ENCODE measurements around the gene GPR75. TPM values are rescaled to one million over a fixed set of nuclear protein-coding genes. Genes with fewer than 3 reads are reported as not detected.

Gene GPR75
- total RNA-seq, 1 donor from 2014 or later = 0.21 TPM

- Histone ChIP-seq H3K36me3 (peaks cover 22 to 51% of the 10 kb centered on the region in 2 donors), H3K9me3 (no peaks in the 10 kb centered on the region), H3K4me3 (no peak overlapping the region), H3K27ac (no peak overlapping the region), H3K4me1 (no peaks in the 10 kb centered on the region), H3K27me3 (no peaks in the 10 kb centered on the region)
- no peak for TF ChIP-seq CTCF (IDR thresholded peaks at IDR 0.05)
- intact Hi-C loops (cut with DNase I) = no loop called here
- no peak for DNase-seq (ENCODE audit: low spot score in 2 of 2)
Observed at GRCh38 chr2:53880756-53881155, 21.0 kb upstream of the GPR75 start.

- no peak for TF ChIP-seq CTCF (IDR thresholded peaks at IDR 0.05)
- Histone ChIP-seq H3K36me3 (peaks cover 19 to 53% of the 10 kb centered on the region in 2 donors), H3K27me3 (no peaks in the 10 kb centered on the region), H3K27ac (no peak overlapping the region), H3K9me3 (no peaks in the 10 kb centered on the region), H3K4me1 (no peaks in the 10 kb centered on the region), H3K4me3 (no peak overlapping the region)
- intact Hi-C loops (cut with DNase I) = no loop called here
- no peak for DNase-seq (ENCODE audit: low spot score in 2 of 2)
Observed at GRCh38 chr2:53877556-53877955, 17.8 kb upstream of the GPR75 start.

- H3K4me3 ChIP-seq = no peak overlapping the region
- no peak overlapping the region for H3K27ac ChIP-seq
- H3K27me3 ChIP-seq = no peaks in the 10 kb centered on the region
- intact Hi-C loops (cut with DNase I) = no loop called here
- H3K36me3 ChIP-seq = peaks cover 19 to 48% of the 10 kb centered on the region in 2 donors
- no peak for TF ChIP-seq CTCF (IDR thresholded peaks at IDR 0.05)
- no peaks in the 10 kb centered on the region for H3K9me3 ChIP-seq
- DNase-seq (ENCODE audit: low spot score in 2 of 2) = no peak
- no peaks in the 10 kb centered on the region for H3K4me1 ChIP-seq
Observed at GRCh38 chr2:53877112-53877511, 17.3 kb upstream of the GPR75 start.

GRCh38 chr2:53874401-53874950, 14.7 kb upstream of the GPR75 start:
- Histone ChIP-seq H3K27me3 (no peaks in the 10 kb centered on the region), H3K36me3 (peaks cover 29 to 56% of the 10 kb centered on the region in 2 donors), H3K4me3 (no peak overlapping the region), H3K4me1 (no peaks in the 10 kb centered on the region), H3K27ac (no peak overlapping the region), H3K9me3 (no peaks in the 10 kb centered on the region)
- intact Hi-C loops (cut with DNase I) = no loop called here
- no peak for DNase-seq (ENCODE audit: low spot score in 2 of 2)
- TF ChIP-seq CTCF (IDR thresholded peaks at IDR 0.05) = no peak

GRCh38 chr2:53867773-53868172, 8.0 kb upstream of the GPR75 start:
- Histone ChIP-seq H3K36me3 (peaks cover 28 to 60% of the 10 kb centered on the region in 2 donors), H3K27ac (no peak overlapping the region), H3K27me3 (no peaks in the 10 kb centered on the region), H3K4me3 (no peak overlapping the region), H3K4me1 (no peaks in the 10 kb centered on the region), H3K9me3 (no peaks in the 10 kb centered on the region)
- TF ChIP-seq CTCF (IDR thresholded peaks at IDR 0.05) = no peak
- no peak for DNase-seq (ENCODE audit: low spot score in 2 of 2)
- intact Hi-C loops (cut with DNase I) = no loop called here

- no peak overlapping the region for H3K4me3 ChIP-seq
- DNase-seq (ENCODE audit: low spot score in 2 of 2) = no peak
- intact Hi-C loops (cut with DNase I) = no loop called here
- no peaks in the 10 kb centered on the region for H3K27me3 ChIP-seq
- no peaks in the 10 kb centered on the region for H3K4me1 ChIP-seq
- TF ChIP-seq CTCF (IDR thresholded peaks at IDR 0.05) = no peak
- no peak overlapping the region for H3K27ac ChIP-seq
- no peaks in the 10 kb centered on the region for H3K9me3 ChIP-seq
- peaks cover 28 to 60% of the 10 kb centered on the region in 2 donors for H3K36me3 ChIP-seq
Observed at GRCh38 chr2:53867169-53867568, 7.4 kb upstream of the GPR75 start.
